WTC11 (cell line): Measurements from ENCODE around the gene GSN. TPM values are rescaled to one million over a fixed set of nuclear protein-coding genes. Genes with fewer than 3 reads are reported as not detected.

Source experiments
- ATAC-seq: fragments of 200-7000 bp; cut with Tn5 transposase; 2 replicates; pipeline ENCODE4 v1.10.0; 2021; ENCODE audit warnings: mild to moderate bottlenecking, moderate library complexity
- CTCF ChIA-PET: fragments of 300-600 bp; sonication (Branson Sonifier 250); formaldehyde crosslinking; loops from one replicate; lab custom pipeline; 2021; ENCODE audit warnings: antibody characterized with exemption; lab: Charles Lee
- POLR2A ChIA-PET: fragments of 350-600 bp; sonication (Branson Sonifier 250); formaldehyde crosslinking; loops from one replicate; lab custom pipeline; 2021; ENCODE audit warnings: antibody characterized with exemption; lab: Charles Lee
- DNase-seq: peaks from one replicate; pipeline ENCODE4 v3.0.0; 2021; ENCODE audit warnings: low spot score
- H3K27ac Mint-ChIP-seq: 2 replicates; pipeline ENCODE4 v1.8.0; 2021; ENCODE audit warnings: mixed read lengths
- H3K27me3 Mint-ChIP-seq: 2 replicates; pipeline ENCODE4 v1.8.0; 2021; ENCODE audit warnings: low read depth, mild to moderate bottlenecking, moderate library complexity, mixed read lengths
- H3K36me3 Mint-ChIP-seq: 2 replicates; pipeline ENCODE4 v1.8.0; 2021; ENCODE audit warnings: mixed read lengths
- H3K4me1 Mint-ChIP-seq: 2 replicates; pipeline ENCODE4 v1.8.0; 2022; ENCODE audit warnings: mixed read lengths
- H3K4me3 Mint-ChIP-seq: 2 replicates; pipeline ENCODE4 v1.8.0; 2021; ENCODE audit warnings: mild to moderate bottlenecking, moderate library complexity, mixed read lengths
- H3K9me3 Mint-ChIP-seq: 2 replicates; pipeline ENCODE4 v1.8.0; 2021; ENCODE audit warnings: mixed read lengths
- CBFB ChIP-seq: sonication (generic); formaldehyde crosslinking; IDR thresholded peaks from 2 replicates; pipeline ENCODE4 v1.8.1; 2022; ENCODE audit warnings: mild to moderate bottlenecking, low read depth, missing genetic modification reagents
- CREM ChIP-seq: sonication (generic); formaldehyde crosslinking; IDR thresholded peaks from 2 replicates; pipeline ENCODE4 v1.8.1; 2022; ENCODE audit warnings: mild to moderate bottlenecking, missing genetic modification reagents, moderate library complexity
- CTCF ChIP-seq: fragments of 200-600 bp; IDR thresholded peaks from 2 replicates; pipeline ENCODE4 v1.8.0; 2022; ENCODE audit warnings: antibody characterized with exemption
- ESRRA ChIP-seq: sonication (generic); formaldehyde crosslinking; IDR thresholded peaks from 2 replicates; pipeline ENCODE4 v1.8.1; 2022; ENCODE audit warnings: mild to moderate bottlenecking, missing genetic modification reagents, borderline replicate concordance
- PRDM15 ChIP-seq: sonication (generic); formaldehyde crosslinking; IDR thresholded peaks from 2 replicates; pipeline ENCODE4 v1.8.0; 2022; ENCODE audit warnings: missing genetic modification reagents
- TEAD1 ChIP-seq: sonication (generic); formaldehyde crosslinking; IDR thresholded peaks from 2 replicates; pipeline ENCODE4 v1.8.0; 2022; ENCODE audit warnings: mild to moderate bottlenecking, missing genetic modification reagents
- TP53 ChIP-seq: sonication (generic); formaldehyde crosslinking; IDR thresholded peaks from 2 replicates; pipeline ENCODE4 v1.8.1; 2023; ENCODE audit warnings: mild to moderate bottlenecking, missing genetic modification reagents
- USF2 ChIP-seq: sonication (generic); formaldehyde crosslinking; IDR thresholded peaks from 2 replicates; pipeline ENCODE4 v1.8.1; 2023; ENCODE audit warnings: mild to moderate bottlenecking, missing genetic modification reagents, moderate library complexity
- ZNF121 ChIP-seq: sonication (generic); formaldehyde crosslinking; IDR thresholded peaks from 2 replicates; pipeline ENCODE4 v1.8.0; 2023; ENCODE audit warnings: missing genetic modification reagents
- ZNF263 ChIP-seq: sonication (generic); formaldehyde crosslinking; IDR thresholded peaks from 2 replicates; pipeline ENCODE4 v1.8.1; 2022; ENCODE audit warnings: low read depth, mild to moderate bottlenecking, moderate library complexity, missing genetic modification reagents
- ZSCAN18 ChIP-seq: fragments of 250-450 bp; sonication (Bioruptor Pico); IDR thresholded peaks from 2 replicates; pipeline ENCODE4 v2.1.2; 2022; ENCODE audit warnings: mild to moderate bottlenecking, moderate library complexity
- total RNA-seq: library from RNA; stranded (reverse); gene quantifications from 3 replicates; pipeline ENCODE4 v1.2.3, GENCODE V29; 2021
- TF ChIP-seq, protein P1 (sequence below): sonication (generic); formaldehyde crosslinking; IDR thresholded peaks from 2 replicates; pipeline ENCODE4 v1.8.0; 2022; ENCODE audit warnings: mild to moderate bottlenecking, missing genetic modification reagents
- TF ChIP-seq, protein P2 (sequence below): sonication (generic); formaldehyde crosslinking; IDR thresholded peaks from 2 replicates; pipeline ENCODE4 v1.8.1; 2022; ENCODE audit warnings: missing genetic modification reagents, borderline replicate concordance
- TF ChIP-seq, protein P3 (sequence below): sonication (generic); formaldehyde crosslinking; conservative IDR thresholded peaks from 2 replicates; pipeline ENCODE4 v1.8.1; 2023; ENCODE audit warnings: mild to moderate bottlenecking, low read depth, missing genetic modification reagents, moderate library complexity

GSN gene
- total RNA-seq, 1 experiment from 2014 or later = 47.0 TPM

- ChIA-PET CTCF (no interaction called here), POLR2A (no interaction called here)
- ATAC-seq = no peak
- no peak for TF ChIP-seq CREM (CRISPR knock-in tag)
- H3K36me3 Mint-ChIP-seq = peaks cover 6% of the 10 kb centered on the region
- no peak overlapping the region for H3K4me3 Mint-ChIP-seq
- H3K9me3 Mint-ChIP-seq = peaks cover 4% of the 10 kb centered on the region
- H3K27ac Mint-ChIP-seq = no peak overlapping the region
- peaks cover 36% of the 10 kb centered on the region for H3K4me1 Mint-ChIP-seq
- peaks cover 25% of the 10 kb centered on the region for H3K27me3 Mint-ChIP-seq
- DNase-seq = no peak
Measured at GRCh38 chr9:121365564-121365963, 97.6 kb downstream of the GSN start.

- peaks cover 5% of the 10 kb centered on the region for H3K9me3 Mint-ChIP-seq
- H3K36me3 Mint-ChIP-seq = peaks cover 7% of the 10 kb centered on the region
- H3K4me1 Mint-ChIP-seq = peaks cover 37% of the 10 kb centered on the region
- ChIA-PET POLR2A (no interaction called here), CTCF (no interaction called here)
- TF ChIP-seq ZSCAN18 (CRISPR knock-in tag) (no peak), CBFB (CRISPR knock-in tag) (no peak), USF2 (CRISPR knock-in tag) (no peak), ESRRA (CRISPR knock-in tag) (no peak), ZNF121 (CRISPR knock-in tag) (peak; percentile 95), CTCF (no peak), TP53 (CRISPR knock-in tag) (no peak)
- no peak overlapping the region for H3K27ac Mint-ChIP-seq
- peaks cover 33% of the 10 kb centered on the region for H3K27me3 Mint-ChIP-seq
- no peak for DNase-seq
- no peak for ATAC-seq
- H3K4me3 Mint-ChIP-seq = no peak overlapping the region
Measured at GRCh38 chr9:121366611-121367192, 98.7 kb downstream of the GSN start.

DNA sequence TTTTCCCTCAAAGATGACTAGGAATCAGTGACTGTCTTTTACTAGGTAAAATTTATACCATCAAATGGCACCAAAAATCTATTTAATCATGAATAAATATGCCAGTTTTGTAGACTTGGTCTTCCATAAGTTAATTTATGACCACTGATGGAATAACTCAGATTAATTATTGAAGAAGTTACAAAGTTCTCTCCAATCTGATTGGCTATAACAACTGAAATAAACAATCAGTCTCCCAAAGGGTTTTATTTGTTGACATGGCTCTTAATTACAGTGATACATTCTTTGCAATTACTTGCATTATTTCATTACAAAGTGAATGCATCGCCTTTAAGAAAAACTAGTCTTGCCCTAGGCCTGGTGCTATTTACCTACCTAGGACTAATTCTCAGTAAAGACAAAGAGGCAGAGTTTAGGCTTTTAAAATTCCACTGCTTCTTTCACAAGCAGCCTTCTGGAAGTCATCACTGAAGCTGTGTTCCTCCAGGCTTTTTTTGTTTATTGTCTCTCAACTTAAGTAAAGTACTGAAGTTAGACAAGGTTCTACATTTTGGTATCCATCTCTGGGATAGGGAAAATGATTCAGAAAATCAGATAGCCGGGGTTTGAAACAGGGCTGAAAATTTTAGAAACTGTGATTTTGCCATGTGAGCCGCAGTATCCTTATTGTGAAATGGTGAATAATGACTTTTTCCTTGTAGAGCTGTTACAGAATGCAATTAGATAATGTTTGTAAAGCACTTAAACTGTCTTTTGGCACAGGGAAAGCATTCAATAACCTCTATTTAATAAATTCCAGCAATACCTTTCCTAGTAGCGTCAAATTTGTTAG is 99.6 kb downstream of the GSN start:
- POLR2A ChIA-PET = no interaction called here
- peaks cover 5% of the 10 kb centered on the region for H3K9me3 Mint-ChIP-seq
- TF ChIP-seq, protein P1, sequence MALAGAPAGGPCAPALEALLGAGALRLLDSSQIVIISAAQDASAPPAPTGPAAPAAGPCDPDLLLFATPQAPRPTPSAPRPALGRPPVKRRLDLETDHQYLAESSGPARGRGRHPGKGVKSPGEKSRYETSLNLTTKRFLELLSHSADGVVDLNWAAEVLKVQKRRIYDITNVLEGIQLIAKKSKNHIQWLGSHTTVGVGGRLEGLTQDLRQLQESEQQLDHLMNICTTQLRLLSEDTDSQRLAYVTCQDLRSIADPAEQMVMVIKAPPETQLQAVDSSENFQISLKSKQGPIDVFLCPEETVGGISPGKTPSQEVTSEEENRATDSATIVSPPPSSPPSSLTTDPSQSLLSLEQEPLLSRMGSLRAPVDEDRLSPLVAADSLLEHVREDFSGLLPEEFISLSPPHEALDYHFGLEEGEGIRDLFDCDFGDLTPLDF = no peak
- TF ChIP-seq ESRRA (CRISPR knock-in tag) (no peak), USF2 (CRISPR knock-in tag) (no peak), ZNF263 (no peak), PRDM15 (CRISPR knock-in tag) (no peak), TEAD1 (no peak)
- TF ChIP-seq, protein P2, sequence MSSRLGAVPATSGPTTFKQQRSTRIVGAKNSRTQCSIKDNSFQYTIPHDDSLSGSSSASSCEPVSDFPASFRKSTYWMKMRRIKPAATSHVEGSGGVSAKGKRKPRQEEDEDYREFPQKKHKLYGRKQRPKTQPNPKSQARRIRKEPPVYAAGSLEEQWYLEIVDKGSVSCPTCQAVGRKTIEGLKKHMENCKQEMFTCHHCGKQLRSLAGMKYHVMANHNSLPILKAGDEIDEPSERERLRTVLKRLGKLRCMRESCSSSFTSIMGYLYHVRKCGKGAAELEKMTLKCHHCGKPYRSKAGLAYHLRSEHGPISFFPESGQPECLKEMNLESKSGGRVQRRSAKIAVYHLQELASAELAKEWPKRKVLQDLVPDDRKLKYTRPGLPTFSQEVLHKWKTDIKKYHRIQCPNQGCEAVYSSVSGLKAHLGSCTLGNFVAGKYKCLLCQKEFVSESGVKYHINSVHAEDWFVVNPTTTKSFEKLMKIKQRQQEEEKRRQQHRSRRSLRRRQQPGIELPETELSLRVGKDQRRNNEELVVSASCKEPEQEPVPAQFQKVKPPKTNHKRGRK (CRISPR knock-in tag) = no peak
- TF ChIP-seq, protein P3, sequence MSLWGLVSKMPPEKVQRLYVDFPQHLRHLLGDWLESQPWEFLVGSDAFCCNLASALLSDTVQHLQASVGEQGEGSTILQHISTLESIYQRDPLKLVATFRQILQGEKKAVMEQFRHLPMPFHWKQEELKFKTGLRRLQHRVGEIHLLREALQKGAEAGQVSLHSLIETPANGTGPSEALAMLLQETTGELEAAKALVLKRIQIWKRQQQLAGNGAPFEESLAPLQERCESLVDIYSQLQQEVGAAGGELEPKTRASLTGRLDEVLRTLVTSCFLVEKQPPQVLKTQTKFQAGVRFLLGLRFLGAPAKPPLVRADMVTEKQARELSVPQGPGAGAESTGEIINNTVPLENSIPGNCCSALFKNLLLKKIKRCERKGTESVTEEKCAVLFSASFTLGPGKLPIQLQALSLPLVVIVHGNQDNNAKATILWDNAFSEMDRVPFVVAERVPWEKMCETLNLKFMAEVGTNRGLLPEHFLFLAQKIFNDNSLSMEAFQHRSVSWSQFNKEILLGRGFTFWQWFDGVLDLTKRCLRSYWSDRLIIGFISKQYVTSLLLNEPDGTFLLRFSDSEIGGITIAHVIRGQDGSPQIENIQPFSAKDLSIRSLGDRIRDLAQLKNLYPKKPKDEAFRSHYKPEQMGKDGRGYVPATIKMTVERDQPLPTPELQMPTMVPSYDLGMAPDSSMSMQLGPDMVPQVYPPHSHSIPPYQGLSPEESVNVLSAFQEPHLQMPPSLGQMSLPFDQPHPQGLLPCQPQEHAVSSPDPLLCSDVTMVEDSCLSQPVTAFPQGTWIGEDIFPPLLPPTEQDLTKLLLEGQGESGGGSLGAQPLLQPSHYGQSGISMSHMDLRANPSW = no peak

More for the DNA sequence above, 99.6 kb downstream of the GSN start:
- Mint-ChIP-seq H3K4me3 (peak overlapping the region; percentile 75), H3K27ac (peak overlapping the region; percentile 77), H3K27me3 (peaks cover 35% of the 10 kb centered on the region), H3K4me1 (peaks cover 37% of the 10 kb centered on the region), H3K36me3 (peaks cover 7% of the 10 kb centered on the region)
- no peak for DNase-seq
- CTCF ChIA-PET = no interaction called here
- no peak for ATAC-seq
